ENCODE data around the gene KCNJ10.

DNA sequence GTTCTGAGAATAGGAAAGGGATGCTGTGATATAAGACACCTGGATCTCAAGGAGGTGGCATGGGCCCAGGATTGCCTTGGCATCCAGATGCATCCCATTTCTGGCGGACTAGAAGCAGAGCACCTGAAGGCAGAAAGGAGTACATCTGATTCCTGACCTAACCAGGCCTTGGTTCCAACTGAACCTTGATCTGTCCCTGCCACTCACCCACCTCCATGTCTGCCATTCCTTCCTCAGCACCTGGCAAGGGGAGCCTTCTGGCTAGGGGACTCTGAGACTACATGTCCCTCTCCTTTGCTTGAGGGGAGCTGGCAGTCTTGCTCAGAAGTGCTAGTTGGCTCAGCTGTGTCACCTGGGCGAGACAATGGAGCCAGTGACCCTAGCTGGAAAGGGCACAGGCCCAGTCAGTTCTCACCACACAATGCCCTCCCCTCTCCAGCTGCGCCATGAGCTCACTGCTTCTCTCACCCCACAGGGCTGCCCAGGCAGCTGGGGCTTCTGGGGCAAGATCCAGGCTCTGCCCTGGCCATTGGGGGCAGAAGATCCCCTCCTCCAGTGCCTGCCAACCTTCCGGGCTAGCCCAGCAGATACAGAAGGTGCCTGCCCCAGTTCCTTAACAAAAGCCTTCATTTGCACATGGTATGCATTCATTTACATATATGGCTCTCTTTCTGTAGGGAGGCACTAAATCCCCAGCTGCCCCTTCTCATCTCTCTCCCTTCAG lies 25.6 kb upstream of the KCNJ10 start:
- TF ChIP-seq, protein P1, sequence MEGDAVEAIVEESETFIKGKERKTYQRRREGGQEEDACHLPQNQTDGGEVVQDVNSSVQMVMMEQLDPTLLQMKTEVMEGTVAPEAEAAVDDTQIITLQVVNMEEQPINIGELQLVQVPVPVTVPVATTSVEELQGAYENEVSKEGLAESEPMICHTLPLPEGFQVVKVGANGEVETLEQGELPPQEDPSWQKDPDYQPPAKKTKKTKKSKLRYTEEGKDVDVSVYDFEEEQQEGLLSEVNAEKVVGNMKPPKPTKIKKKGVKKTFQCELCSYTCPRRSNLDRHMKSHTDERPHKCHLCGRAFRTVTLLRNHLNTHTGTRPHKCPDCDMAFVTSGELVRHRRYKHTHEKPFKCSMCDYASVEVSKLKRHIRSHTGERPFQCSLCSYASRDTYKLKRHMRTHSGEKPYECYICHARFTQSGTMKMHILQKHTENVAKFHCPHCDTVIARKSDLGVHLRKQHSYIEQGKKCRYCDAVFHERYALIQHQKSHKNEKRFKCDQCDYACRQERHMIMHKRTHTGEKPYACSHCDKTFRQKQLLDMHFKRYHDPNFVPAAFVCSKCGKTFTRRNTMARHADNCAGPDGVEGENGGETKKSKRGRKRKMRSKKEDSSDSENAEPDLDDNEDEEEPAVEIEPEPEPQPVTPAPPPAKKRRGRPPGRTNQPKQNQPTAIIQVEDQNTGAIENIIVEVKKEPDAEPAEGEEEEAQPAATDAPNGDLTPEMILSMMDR (IDR thresholded peaks at IDR 0.05; ENCODE audit: poor library complexity) = no peak
- no peak for TF ChIP-seq EZH2 (IDR thresholded peaks at IDR 0.05; ENCODE audit: borderline replicate concordance)
- TF ChIP-seq EZH2phosphoT487 (IDR thresholded peaks at IDR 0.05; ENCODE audit: low read depth, severe bottlenecking, unreplicated experiment) = no peak
